IPS-NIHi7 (cell line): ENCODE data around the gene SH2B2.

Experiments
- DNase-seq: peaks from one replicate; pipeline ENCODE4 v3.0.0; 2012; ENCODE audit warnings: mixed read lengths; ENCODE audit errors: extremely low spot score

The SH2B2 gene

DNA sequence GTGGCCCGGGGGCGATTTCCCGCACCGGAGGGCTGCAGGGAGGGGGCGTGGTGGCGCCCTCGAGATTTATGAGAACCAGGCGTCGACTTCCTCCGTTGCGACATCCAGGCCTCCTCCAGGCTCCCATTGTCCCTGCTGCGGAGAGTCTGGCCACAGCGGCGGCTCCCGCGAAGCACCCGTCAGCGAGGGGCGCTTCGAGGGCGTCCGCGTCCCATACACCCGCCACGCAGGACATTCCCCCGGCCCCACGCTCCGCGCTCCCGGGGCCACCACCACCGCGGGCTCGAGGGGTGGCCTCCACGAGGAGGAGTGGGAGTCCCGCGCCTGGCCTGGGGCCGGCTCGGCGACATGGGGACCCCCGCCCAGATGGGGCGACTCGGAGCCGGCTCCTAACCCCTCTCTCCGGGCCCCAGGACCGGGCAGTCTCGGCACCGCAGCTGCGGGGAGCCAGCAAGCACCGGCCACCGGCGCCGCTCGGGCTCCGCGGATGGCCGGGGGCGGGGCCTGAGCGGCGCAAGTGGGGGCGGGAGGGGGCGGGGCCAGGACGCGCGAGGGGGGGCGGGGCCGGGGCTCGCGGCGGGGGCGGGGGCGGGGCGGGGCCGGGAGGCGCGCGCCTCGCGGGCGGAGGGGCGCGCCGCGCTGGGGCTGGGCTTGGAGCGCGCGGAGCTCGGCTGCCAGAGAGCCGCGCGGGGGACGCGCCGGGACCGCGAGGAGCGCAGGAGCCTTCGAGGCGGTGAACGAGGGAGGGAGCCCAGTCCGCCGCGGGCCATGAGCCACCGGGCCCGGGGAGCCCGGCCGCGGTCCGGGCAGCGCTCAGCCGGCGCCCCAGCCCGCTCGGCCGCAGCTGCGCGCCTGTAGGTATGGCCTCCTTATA is at the start of gene SH2B2:
SH2B2 (plus strand) TSS at position 632 of the 874 bp plus-strand sequence. CDS start 13,683 bp downstream, outside the sequence.
- DNase-seq, result peak; percentile 79

DNA sequence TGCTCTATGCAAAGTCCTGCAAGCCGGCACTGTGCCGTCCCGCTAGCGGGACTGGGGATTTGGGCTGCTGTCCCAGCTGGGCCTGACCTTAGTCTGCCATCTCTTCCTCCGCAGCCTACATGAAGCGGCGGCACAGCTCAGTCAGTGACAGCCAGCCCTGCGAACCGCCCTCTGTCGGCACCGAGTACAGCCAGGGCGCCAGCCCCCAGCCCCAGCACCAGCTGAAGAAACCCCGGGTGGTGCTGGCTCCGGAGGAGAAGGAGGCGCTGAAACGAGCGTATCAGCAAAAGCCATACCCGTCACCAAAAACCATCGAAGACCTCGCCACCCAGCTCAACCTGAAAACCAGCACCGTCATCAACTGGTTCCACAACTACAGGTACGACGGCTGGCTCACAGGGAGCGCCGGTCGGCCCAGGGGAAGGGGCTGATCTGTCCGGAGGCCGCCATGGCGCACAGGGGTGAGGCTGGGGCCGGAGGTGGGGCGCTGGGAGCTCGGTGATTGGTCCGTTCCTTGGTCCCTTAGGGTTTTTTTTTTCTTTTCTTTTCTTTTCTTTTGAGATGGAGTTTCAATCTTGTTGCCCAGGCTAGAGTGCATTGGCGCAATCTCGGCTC is 47.4 kb upstream of the SH2B2 start:
- no peak for DNase-seq

DNA sequence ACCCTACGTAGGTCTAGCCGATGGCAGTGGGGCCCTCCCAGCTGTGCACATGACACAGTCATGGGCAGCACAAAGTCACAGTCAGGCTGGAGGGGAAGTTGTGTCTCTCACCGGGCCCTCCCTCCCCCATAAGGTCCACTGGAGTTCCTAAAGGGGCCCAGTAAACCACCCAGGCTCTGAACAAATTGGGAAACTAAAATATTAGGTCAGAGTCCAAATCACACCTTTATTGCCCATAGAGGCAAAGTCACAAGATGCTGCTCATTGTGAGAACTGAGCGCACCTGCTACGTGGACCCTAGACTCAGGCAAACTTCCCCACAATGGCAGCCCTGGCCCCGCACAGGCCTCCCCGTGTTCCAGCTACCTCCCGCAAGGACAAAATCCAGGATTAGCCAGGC is 45.2 kb upstream of the SH2B2 start:
- DNase-seq, result no peak

DNA sequence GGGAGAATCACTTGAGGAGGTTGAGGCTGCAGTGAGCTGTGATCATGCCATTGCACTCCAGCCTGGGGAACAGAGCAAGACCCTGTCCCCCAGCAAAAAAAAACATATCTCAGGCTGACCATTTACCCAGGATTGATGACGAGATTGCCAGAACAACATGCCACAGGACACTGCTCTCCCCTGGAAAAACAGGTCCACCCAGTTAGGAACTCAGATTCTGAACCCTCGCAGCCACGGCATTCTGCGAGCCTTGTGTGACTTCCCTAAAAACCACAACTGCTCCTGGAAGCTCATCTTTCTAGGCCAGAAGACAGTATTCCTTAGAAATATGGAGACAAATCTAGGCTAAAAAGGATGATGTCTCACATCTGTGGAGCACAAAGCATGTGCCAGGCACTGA is 42.1 kb upstream of the SH2B2 start:
- no peak for DNase-seq

DNA sequence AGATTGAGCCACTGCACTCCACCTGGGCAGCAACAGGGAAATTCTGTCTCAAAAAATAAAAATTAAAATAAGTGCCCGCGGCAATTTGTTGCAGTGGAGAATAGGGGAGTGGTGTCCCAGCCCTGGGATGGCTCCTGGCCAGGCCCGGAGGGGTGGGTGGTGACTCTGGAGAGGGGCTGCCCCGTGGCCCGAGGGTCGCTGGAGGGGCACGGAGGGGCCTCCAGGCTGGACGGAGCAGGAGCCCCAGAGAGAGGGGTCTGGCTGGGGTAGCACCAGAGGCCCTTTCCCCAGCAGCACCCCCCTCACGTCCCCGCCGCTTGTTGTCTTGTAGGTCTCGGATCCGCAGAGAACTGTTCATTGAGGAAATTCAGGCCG is 38.6 kb upstream of the SH2B2 start:
- DNase-seq, result no peak

DNA sequence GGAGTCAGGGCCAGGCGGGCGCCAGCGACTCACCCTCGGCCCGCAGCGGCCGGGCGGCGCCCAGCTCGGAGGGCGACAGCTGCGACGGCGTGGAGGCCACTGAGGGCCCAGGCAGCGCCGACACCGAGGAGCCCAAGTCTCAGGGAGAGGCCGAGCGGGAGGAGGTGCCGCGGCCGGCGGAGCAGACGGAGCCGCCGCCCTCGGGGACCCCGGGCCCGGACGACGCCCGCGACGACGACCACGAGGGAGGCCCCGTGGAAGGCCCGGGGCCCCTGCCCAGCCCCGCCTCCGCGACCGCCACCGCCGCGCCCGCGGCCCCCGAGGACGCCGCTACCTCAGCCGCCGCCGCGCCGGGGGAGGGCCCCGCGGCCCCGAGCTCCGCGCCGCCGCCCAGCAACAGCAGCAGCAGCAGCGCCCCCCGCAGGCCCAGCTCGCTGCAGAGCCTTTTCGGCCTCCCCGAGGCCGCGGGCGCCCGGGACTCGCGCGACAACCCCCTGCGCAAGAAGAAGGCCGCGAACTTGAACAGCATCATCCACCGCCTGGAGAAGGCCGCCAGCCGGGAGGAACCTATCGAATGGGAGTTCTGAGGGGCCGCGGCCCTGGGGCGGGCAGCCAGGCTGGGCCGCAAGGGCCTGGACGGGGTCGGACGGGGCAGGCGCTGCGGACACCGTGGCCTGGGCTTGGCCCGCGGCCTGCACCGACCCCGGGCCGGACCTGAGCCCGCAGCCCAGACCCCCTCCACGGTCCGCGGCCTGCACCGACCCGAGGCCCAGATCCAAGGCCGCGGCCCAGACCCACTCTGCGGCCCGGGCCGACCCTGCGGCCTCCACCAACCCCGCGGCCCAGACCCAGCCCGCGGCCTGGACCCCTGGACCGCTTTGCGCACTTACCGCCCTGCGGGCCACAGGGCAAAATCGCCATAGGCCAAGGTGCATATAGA is 37.9 kb upstream of the SH2B2 start:
- DNase-seq, result peak; percentile 53

DNA sequence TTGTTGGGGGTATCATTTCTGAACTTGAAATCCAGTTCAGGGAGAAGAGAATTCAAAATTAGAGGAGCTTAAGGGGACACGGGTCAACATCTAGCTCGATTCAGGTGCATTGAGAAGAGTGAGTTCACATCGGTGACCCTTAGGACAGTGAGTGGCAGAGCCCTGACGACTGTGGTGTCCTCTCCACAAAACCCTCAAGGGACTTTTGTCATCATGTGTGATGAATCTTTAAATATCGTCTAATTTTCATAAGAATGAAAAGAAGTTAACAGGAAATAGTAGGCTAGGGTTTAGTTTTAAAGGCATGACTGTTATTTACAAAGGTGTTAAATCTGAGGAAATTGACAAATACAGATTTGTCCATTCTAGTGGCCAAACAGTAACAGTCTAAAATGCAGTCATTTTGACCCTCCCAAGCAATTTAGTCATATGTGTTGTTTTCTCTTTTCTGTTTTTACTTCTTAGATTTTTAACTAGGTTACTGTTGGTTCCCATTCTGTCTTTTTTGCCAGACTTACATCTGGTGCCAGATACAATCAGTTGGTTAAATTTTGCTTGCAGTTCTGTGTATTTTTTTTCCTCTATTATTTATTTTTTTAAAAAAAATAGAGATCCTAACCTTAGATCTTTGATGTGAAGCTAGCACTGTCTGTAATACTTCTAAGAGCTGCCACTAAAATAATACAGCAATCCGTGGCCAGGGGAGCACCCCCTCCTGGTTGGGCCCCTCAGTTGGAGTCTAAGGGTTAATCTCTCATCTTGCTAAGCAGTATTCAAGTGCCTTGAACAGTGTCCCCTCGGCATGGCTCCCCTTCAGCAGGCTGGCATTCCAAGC is 34.9 kb upstream of the SH2B2 start:
- no peak for DNase-seq

DNA sequence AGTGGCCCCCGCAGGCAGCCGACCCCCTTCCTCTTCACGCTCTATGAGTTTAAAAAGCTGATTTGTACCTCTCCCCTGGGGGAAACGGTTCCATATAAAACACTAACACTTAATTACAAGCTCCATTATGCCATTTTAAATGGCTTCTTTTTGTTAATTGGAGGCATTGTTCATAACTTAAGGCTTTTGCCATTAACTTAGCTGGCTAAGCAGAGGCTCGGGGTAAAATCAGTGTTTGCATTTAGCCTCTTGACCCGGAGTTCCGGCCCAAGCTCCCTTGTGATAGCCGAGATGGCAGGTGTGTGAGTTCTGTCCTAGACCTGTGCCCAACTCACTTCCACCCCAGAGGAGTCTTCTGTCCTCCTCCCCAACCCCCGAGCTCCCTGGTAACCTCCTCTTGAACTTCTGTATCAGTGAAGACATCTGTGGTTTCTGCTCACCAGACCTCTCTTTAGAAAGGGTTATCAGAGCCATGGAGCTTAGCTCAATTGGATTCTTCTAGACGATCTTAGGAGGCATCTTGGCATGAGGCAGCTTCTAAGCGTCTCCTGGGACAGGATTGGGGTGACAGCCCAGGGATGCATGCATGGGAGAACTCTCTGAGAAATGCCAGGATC is 34.2 kb upstream of the SH2B2 start:
- DNase-seq, result no peak

DNA sequence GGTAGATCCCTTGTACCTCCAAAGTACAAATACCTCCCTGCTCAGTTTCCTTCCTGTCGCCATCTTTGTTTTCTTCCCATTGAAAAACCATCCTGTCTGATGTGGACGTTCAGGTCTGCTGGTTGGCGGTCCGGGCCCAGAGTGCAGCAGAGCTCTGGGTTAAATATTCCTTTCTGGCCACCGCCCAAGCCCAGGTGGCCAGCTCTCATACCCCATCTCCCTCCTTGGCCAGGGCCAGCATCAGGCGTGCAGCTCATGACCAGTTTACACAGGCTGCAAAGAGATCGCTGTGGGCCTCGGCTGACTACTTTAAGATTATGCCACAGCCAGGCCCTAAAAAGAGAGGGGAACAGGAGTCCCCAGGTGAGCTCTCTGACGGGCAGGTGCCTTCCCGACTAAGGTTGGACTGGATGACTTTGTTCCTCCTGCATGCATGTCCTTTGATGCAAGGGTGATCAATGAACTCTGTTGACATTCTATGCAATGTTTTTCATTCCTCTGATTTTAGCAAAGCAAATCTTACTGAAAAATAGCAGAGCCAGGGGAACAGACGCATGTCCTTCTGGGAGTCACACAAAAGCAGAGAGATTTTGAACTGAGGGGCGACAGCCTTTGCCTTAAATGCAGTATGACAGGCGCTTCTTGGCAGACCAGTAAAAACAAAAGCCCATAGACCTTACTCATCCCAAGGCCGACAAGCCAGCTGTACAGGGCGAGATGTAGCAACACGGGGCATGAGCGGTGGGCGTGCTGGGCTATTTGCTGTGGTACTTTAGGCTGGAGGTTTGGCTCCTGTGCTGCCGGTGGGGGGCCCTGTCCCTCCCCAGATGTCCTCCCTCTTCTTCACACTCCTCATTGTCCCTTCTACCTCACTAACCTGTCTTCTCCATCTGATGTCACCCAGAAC is 33.3 kb upstream of the SH2B2 start:
- no peak for DNase-seq

DNA sequence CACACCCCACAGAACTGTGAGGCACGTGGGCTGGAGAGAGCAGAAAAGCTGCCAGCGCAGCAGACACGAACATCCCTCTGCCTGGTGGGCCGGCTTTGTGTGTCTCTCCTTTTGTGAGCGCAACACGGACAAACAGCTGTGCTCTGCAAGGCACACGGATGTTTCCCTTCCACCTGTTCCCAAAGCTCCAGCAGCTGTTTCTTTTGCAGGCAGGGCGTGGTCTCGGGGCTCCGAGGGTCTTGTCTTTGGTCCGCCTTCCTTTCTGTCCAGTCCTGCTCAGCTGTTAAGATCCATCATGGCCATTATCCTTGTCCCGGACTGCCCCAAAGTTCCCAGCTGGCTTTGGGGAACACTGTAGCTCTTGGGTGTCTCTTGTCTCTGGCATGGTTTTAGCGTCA is 32.7 kb upstream of the SH2B2 start:
- DNase-seq, result no peak

DNA sequence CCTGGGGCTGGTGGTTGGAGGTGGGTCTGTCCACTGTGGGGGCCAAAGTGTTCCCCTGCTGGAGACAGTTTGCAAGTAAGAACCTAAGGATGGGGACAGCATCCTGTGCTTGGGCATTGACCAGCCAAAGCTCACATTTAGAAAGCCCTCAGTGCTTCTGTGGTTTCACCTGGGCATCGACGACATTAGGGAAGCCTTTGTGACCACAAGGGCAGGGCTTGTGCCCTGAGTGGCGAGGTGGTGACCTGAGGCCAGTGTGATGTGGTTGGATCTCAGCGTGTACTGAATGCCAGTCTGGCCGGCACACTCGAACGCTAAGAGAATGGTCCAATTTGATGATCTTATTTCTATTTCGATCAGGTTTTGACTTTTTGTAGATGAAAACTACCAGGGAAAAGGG is 32.1 kb upstream of the SH2B2 start:
- no peak for DNase-seq

DNA sequence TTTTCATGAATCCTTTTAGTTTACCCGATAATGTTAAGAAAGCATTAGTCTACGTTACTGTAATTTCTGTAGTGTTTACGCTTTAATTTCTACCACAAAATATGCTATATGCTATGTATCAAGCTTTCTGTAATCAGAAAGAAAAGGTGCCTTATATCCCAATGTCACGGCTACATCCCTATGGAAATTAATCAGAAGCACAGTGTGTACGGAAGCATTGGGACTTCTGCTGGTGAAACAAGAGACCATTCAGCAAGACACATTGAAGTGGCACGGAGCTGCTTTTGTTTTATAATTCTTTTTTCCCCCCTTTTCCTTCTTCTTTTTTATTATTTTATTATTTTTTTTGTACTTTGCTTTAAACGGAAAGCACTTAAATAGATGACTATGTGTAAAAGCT is 31.2 kb upstream of the SH2B2 start:
- DNase-seq, result no peak

DNA sequence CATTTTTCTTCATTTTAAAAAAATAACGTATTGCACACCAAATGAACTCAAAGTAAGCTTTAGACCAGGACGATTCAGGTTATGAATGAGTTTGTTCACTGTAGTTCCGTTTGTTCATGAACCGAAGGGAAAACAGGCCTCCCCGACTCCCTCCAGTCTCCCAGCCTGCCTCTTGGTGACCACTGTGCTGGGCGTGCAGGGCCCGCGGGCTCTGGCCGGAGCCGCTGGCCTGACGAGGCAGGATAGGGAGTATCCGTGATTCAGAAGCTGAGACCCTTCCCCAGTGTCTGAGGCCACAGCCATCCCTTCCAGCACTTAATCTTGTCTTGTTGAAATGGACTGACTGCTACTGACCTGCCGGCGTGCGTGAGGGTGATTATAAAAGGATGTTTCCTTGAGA is 30.8 kb upstream of the SH2B2 start:
- DNase-seq, result no peak

DNA sequence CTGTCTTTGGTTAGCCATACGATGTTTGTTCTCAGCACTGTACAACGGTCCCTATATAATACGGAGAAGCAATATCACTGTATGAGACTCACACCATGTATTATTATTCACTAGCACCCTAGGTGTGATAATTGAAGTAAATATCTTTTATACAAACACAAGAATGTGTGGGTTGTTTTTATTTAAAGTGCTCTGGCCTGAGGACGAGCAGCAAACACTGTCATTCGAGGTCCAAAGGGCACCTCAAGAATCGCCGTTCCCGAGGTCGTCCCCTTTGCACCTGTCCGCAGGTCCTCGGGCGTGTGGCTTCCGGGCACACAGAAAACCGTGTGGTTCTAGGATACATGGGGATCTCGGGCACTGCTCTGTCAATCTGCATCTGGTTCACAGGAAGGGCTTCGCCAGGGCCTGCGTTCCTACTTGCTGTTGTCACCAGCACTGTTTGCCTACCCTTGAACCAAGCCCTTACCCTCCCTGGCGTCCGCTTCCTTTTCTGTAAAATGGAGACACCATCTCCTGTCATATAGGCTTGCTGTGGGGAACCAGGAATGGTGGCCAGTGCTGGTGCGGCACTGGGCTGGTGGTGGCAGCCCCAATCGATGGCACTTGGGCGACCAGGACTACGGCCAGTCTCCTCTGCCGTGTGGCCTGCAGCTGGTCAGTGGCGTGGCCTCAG is 28.5 kb upstream of the SH2B2 start:
- no peak for DNase-seq

DNA sequence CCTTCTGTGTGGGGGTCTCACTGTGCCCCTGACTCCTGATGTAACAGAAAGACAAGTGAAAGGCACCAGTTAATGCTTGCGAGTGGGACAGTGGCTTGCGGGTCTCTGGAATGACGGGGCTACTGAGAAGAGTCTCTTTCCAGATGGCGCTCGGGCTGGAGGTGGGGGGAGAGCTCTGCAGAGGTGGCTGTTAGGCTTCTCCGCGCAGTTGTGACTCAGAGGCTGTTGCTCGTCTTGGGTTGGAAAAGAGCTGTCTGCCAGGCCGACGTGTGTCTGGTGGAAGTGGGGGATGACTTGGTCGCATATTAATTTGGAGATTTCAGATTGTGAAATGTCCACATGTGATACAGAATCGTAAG is 27.9 kb upstream of the SH2B2 start:
- no peak for DNase-seq

DNA sequence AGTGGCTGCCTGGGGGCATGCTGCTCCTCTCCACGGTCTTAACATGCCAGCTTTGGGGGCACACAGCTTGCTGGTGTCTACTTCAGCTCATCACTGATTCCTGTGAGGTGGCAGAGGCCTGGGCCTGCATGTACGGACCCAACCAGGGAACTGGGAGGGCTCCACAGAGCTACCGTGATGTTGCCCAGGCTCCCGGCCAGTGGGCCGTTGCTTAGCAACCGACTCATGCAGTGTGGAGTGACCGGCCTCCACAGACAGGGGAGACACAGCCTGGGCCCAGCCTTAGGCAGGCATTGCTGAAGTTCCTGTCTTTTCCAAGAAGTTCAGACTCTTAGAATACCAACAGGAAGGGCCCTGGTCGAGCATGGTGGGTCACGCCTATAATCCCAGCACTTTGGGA is 25.8 kb upstream of the SH2B2 start:
- peak; percentile 46 for DNase-seq

DNA sequence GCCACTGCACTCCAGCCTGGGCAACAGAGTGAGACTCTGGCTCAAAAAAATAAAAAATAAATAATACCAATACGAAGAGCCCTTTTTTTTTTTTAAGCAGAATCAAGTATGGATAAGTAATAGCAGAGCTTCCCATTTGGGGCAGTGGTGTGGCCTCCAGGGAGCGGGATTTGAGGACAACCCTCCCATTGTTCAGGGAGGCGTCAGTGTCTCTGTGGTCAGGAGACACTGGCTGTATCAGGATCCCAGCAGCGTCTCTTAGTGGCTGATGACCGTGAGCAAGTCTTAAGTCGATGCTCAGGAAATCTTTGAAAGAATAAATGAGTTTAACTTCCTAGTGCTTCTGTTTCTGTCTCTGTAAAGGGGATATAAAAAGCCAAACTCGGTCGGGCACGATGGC is 25.2 kb upstream of the SH2B2 start:
- no peak for DNase-seq

DNA sequence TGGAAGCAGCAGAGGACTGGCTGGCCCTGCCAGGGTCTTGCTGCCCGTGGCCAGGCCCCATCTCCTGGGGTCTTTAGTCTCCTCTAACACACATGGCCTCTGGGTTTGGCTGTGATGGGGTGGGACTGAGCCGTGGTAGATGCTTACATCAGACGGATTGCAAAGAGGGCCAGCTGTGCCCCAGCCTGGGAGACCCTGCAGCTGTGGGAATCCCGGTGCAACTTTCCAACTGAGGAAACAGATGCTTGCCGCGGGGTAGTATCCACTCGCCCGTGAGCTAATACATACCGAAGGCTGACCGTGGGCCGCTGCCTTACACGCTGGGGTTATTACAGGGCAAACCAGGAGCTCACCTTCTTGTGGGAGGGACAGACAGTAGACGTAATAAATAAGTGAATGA is 24.1 kb upstream of the SH2B2 start:
- no peak for DNase-seq

DNA sequence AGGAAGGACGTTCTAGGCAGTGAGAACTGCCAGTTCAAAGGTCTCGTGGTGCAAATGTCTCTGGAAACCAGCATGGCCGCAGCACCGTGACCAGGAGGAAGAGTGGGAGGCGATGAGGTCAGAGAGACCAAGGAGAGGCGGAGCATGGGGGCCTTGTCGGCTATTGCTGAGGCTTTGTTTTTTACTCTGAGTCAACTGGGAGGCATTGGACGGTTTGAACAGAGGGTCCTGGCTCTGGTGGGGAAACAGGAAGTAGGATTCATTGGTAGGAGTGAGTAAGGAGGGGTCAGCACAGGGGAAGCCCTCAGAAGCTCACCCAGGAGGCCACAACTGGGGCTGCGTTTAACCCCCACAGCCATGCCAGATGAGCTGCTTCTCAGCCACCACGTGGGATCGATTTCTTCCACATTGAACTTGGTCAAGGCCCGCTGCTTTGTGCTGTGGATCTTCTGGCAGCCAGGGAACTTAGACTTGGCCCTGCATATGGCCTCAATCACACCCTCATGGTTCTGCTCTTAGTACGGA is 22.2 kb upstream of the SH2B2 start:
- no peak for DNase-seq
